HepG2 (cell line): ENCODE measurements around the gene SEC24B. TPM values are rescaled to one million over a fixed set of nuclear protein-coding genes. Genes with fewer than 3 reads are reported as not detected.

Experiments used
- ATAC-seq: fragments of 200-7000 bp; cut with Tn5 transposase; 3 replicates; pipeline ENCODE4 v1.9.1; 2020; ENCODE audit warnings: mild to moderate bottlenecking, moderate library complexity
- BruUV-seq: library from RNA; stranded (reverse); fragments of 400-500 nt; replicated peaks from 2 replicates; lab custom pipeline; 2021; lab: Mats Ljungman, UMichigan
- CTCF ChIA-PET: fragments of 300-600 bp; formaldehyde crosslinking; extraction: SDS; loops from one replicate; lab custom pipeline; 2021; ENCODE audit warnings: low total read pairs, inconsistent platforms, low intra/inter-chr PET ratio; lab: Yijun Ruan, JAX
- POLR2A ChIA-PET: fragments of 350-600 bp; sonication (Branson Sonifier 250); formaldehyde crosslinking; loops from one replicate; lab custom pipeline; 2020; ENCODE audit warnings: antibody characterized with exemption, inconsistent platforms; lab: Yijun Ruan, JAX
- DNase-seq: peaks from one replicate; pipeline ENCODE4 v3.0.0-alpha.2; 2015; ENCODE audit warnings: low spot score
- FAIRE-seq: peaks from 3 replicates; lab custom pipeline; 2011; peaks lifted over from hg19 to GRCh38; lab: Jason Lieb, UNC
- H2AFZ ChIP-seq: one replicate; pipeline ENCODE4 v1.6.1; 2011; ENCODE audit warnings: low read length, inconsistent platforms
- H3K27ac ChIP-seq: fragments of 300-600 bp; 3 replicates; pipeline ENCODE4 v1.8.0; 2011; ENCODE audit warnings: mixed run types, mild to moderate bottlenecking, mixed read lengths, low read length, inconsistent platforms; ENCODE audit not compliant: insufficient read depth; ENCODE audit errors: extremely low read length
- H3K27me3 ChIP-seq, 2 experiments: fragments of 200-600 bp in 1 of 2; 2 replicates in 1 of 2; 3 replicates in 1 of 2; pipeline versions ENCODE4 v1.6.0 to v1.8.0; 2011; ENCODE audit warnings: low read length in 2 of 2, mild to moderate bottlenecking in 2 of 2, moderate library complexity in 2 of 2, inconsistent platforms in 1 of 2; ENCODE audit not compliant: insufficient read depth in 2 of 2, control insufficient read depth in 1 of 2
- H3K36me3 ChIP-seq, 2 experiments: fragments of 200-600 bp in 1 of 2; replicated peaks in 1 of 2; 2 replicates in 1 of 2; 3 replicates in 1 of 2; pipeline versions ENCODE4 v1.5.1 to v1.8.0; 2011; ENCODE audit warnings: low read length in 2 of 2, inconsistent platforms in 1 of 2; ENCODE audit not compliant: insufficient read depth in 2 of 2, control insufficient read depth in 1 of 2
- H3K4me1 ChIP-seq: 2 replicates; pipeline ENCODE4 v1.5.1; 2012; ENCODE audit warnings: low read length, inconsistent platforms; ENCODE audit not compliant: insufficient read depth
- H3K4me2 ChIP-seq: 2 replicates; pipeline ENCODE4 v1.6.0; 2011; ENCODE audit warnings: low read depth, low read length, inconsistent platforms
- H3K4me3 ChIP-seq, 3 experiments: fragments of 200-600 bp in 1 of 3; sonication (generic), shearing (Covaris generic) in 1 of 3; replicated peaks in 1 of 3; 2 replicates each; pipeline ENCODE4 v1.5.1; 2011 to 2016; ENCODE audit warnings: low read length in 3 of 3, inconsistent platforms in 2 of 3, low read depth in 2 of 3, mild to moderate bottlenecking in 2 of 3, control low read depth in 1 of 3, mixed read lengths in 1 of 3; ENCODE audit not compliant: insufficient read depth in 1 of 3
- H3K79me2 ChIP-seq: one replicate; pipeline ENCODE4 v1.6.1; 2011; ENCODE audit warnings: low read length, inconsistent platforms; ENCODE audit not compliant: insufficient read depth
- H3K9ac ChIP-seq: 2 replicates; pipeline ENCODE4 v1.6.0; 2011; ENCODE audit warnings: mild to moderate bottlenecking, low read depth, low read length, inconsistent platforms; ENCODE audit not compliant: insufficient read depth
- H3K9me3 ChIP-seq: 2 replicates; pipeline ENCODE4 v1.5.1; 2012; ENCODE audit warnings: mild to moderate bottlenecking, low read length
- H4K20me1 ChIP-seq: 2 replicates; pipeline ENCODE4 v1.6.0; 2011; ENCODE audit warnings: inconsistent platforms, mild to moderate bottlenecking, low read length, moderate library complexity; ENCODE audit not compliant: insufficient read depth
- CERS6 ChIP-seq: sonication (generic); formaldehyde crosslinking; IDR thresholded peaks from 2 replicates; pipeline ENCODE4 v1.5.0; 2020; ENCODE audit warnings: missing genetic modification reagents
- CREB1 ChIP-seq, 2 experiments: fragments of 450-650 bp in 1 of 2; IDR thresholded peaks; 2 replicates each; pipeline ENCODE4 v1.6.1; 2016 to 2017; ENCODE audit warnings: control low read depth in 1 of 2, mild to moderate bottlenecking in 1 of 2, missing compliant biosample characterization in 1 of 2, missing genetic modification characterization in 1 of 2
- FOXJ3 ChIP-seq: sonication (generic); formaldehyde crosslinking; IDR thresholded peaks from 2 replicates; pipeline ENCODE4 v1.4.0; 2020; ENCODE audit warnings: missing genetic modification reagents, mild to moderate bottlenecking, borderline replicate concordance
- MED1 ChIP-seq: sonication (generic); formaldehyde crosslinking; IDR thresholded peaks from 2 replicates; pipeline ENCODE4 v1.4.0; 2020; ENCODE audit warnings: missing genetic modification reagents
- XBP1 ChIP-seq: sonication (generic); formaldehyde crosslinking; IDR thresholded peaks from 2 replicates; pipeline ENCODE4 v1.5.0; 2020; ENCODE audit warnings: missing genetic modification reagents
- ZIK1 ChIP-seq: sonication (generic); formaldehyde crosslinking; IDR thresholded peaks from 2 replicates; pipeline ENCODE4 v1.5.0; 2020; ENCODE audit warnings: mild to moderate bottlenecking, low read depth, missing genetic modification reagents, borderline replicate concordance
- ZNF430 ChIP-seq: sonication (generic); formaldehyde crosslinking; IDR thresholded peaks from 2 replicates; pipeline ENCODE4 v1.9.0; 2021; ENCODE audit warnings: mild to moderate bottlenecking, missing genetic modification reagents
- ZNF724P ChIP-seq: sonication (generic); formaldehyde crosslinking; IDR thresholded peaks from 2 replicates; pipeline ENCODE4 v1.8.0; 2022; ENCODE audit warnings: missing genetic modification reagents, borderline replicate concordance
- ZNF879 ChIP-seq: sonication (generic); formaldehyde crosslinking; IDR thresholded peaks from 2 replicates; pipeline ENCODE4 v1.8.1; 2023; ENCODE audit warnings: missing genetic modification reagents
- ZSCAN12 ChIP-seq: sonication (generic); formaldehyde crosslinking; IDR thresholded peaks from 2 replicates; pipeline ENCODE4 v1.9.0; 2021; ENCODE audit warnings: mild to moderate bottlenecking, missing genetic modification reagents
- whole genome bisulfite sequencing: methylation state at CpG from one replicate; pipeline ENCODE4 v1.1.6; 2017; ENCODE audit warnings: low lambda C conversion rate; 5-methylcytosine and 5-hydroxymethylcytosine counted together
- in situ Hi-C: cut with HindIII; loops from 2 replicates; pipeline ENCODE4 v1.10.0; 2017; ENCODE audit warnings: low pct_unique_long_range_greater_than_20kb; ENCODE audit not compliant: extremely low pct_ligation_motif_present
- intact Hi-C: fragments of 100-400 bp; cut with micrococcal nuclease; formaldehyde crosslinking; loops from one replicate; pipeline ENCODE4 v1.10.0; 2022; ENCODE audit not compliant: unreplicated experiment
- polyA plus RNA-seq, 8 experiments: library from polyadenylated mRNA; depleted of rRNA in 3 of 8; stranded (reverse) in 7 of 8; unstranded in 1 of 8; fragments of >200 nt; fragmentation: Illumina TruSeq in 4 of 8; extraction: Trizol in 4 of 8; gene quantifications; 2 replicates each; pipeline versions ENCODE4 v1.2.1 to v1.2.3, GENCODE V29; 2011 to 2016; ENCODE audit warnings: low read depth in 4 of 8, missing spikeins in 1 of 8, mixed read lengths in 1 of 8; ENCODE audit not compliant: insufficient read depth in 1 of 8
- total RNA-seq, 5 experiments: library from RNA; depleted of rRNA; stranded (reverse); fragments of >200 nt; fragmentation: Illumina TruSeq; extraction: Trizol; gene quantifications; 2 replicates each; pipeline ENCODE4 v1.2.3, GENCODE V29; 2016; ENCODE audit warnings: low read depth in 1 of 5
- TF ChIP-seq, protein P1 (sequence below): sonication (generic); formaldehyde crosslinking; IDR thresholded peaks from 2 replicates; pipeline ENCODE4 v1.4.0; 2020; ENCODE audit warnings: low read depth, missing genetic modification reagents
- TF ChIP-seq, protein P2 (sequence below): sonication (generic); formaldehyde crosslinking; IDR thresholded peaks from 2 replicates; pipeline ENCODE4 v1.8.0; 2022; ENCODE audit warnings: mild to moderate bottlenecking, missing genetic modification reagents, borderline replicate concordance
- TF ChIP-seq, protein P3 (sequence below): sonication (generic); formaldehyde crosslinking; IDR thresholded peaks from 2 replicates; pipeline ENCODE4 v1.5.1; 2020; ENCODE audit warnings: mild to moderate bottlenecking, missing genetic modification reagents, moderate library complexity

Gene SEC24B
- total and polyA plus RNA-seq, 2 of the 13 experiments (the other 11 are each of a cell fraction or from before 2014, with no cell fraction given): 14.6 to 39.0 TPM

DNA sequence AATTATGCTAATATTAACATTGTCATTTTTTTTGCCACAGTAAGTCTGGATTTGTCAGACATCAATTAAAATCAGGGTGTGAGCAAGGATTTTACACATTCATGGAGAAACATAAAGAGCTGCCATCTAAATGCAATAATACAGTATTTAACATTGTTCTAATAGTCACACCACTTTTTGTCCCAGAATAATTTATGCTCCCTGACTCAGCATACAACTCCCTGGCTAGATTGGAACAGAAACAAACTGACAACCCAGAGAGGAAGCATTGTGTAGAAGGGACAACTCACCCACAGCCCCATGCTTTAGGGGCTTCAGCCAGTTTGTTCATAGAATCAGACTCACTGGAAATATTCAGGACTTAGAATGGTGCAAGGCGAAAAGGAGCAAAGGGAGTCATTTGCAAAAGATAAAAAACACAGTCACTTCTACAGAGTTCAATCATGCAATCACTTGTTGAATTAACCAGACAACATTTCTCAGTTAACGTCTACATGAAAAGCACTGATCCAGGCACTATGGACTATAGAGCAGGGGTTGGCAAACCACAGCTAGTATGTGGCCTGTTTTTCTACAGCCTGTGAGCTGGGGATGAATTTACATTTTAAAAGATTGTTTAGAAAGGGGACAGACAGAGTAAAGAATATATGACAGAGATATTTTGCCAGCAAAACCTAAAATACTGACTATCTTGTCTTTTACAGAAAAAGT, 26.4 kb upstream of the SEC24B start:
- intact Hi-C loops: no loop called here
- H3K9me3 ChIP-seq: no peaks in the 10 kb centered on the region
- no peak overlapping the region for H3K4me3 ChIP-seq
- no peaks in the 10 kb centered on the region for H3K36me3 ChIP-seq
- H3K4me2 ChIP-seq: no peak overlapping the region
- WGBS: 8% methylated on average over 2 of the region's 2 CpGs
- no peaks in the 10 kb centered on the region for H3K27me3 ChIP-seq
- H2AFZ ChIP-seq: no peak overlapping the region
- ATAC-seq: no peak
- no peaks in the 10 kb centered on the region for H3K4me1 ChIP-seq
- in situ Hi-C loops: loop anchor here (10.0 to 25.0 kb wide), 2 partner anchors 572 to 720 kb away; no protein-coding TSS in a partner anchor
- CTCF ChIA-PET: interaction anchor here (2.1 kb wide), 1 partner anchor 572 kb away, joined by 14 read pairs; no protein-coding TSS in a partner anchor
- no peak for FAIRE-seq
- no peak for DNase-seq
- no peaks in the 10 kb centered on the region for H3K79me2 ChIP-seq
- no peak overlapping the region for H3K27ac ChIP-seq
- no TSS peak for BruUV-seq
- H3K9ac ChIP-seq: no peak overlapping the region
- POLR2A ChIA-PET: no interaction called here
- H4K20me1 ChIP-seq: no peaks in the 10 kb centered on the region
- TF ChIP-seq ZNF430 (CRISPR knock-in tag) (no peak), ZSCAN12 (CRISPR knock-in tag) (no peak), CERS6 (CRISPR knock-in tag) (no peak), CREB1 (IDR thresholded peaks at IDR 0.05) (no peak), CREB1 (CRISPR knock-in tag; IDR thresholded peaks at IDR 0.05) (no peak), FOXJ3 (CRISPR knock-in tag) (no peak), ZNF879 (CRISPR knock-in tag) (no peak), ZIK1 (CRISPR knock-in tag) (no peak), MED1 (no peak), ZNF724P (CRISPR knock-in tag) (no peak), XBP1 (no peak)
- TF ChIP-seq, protein P1, sequence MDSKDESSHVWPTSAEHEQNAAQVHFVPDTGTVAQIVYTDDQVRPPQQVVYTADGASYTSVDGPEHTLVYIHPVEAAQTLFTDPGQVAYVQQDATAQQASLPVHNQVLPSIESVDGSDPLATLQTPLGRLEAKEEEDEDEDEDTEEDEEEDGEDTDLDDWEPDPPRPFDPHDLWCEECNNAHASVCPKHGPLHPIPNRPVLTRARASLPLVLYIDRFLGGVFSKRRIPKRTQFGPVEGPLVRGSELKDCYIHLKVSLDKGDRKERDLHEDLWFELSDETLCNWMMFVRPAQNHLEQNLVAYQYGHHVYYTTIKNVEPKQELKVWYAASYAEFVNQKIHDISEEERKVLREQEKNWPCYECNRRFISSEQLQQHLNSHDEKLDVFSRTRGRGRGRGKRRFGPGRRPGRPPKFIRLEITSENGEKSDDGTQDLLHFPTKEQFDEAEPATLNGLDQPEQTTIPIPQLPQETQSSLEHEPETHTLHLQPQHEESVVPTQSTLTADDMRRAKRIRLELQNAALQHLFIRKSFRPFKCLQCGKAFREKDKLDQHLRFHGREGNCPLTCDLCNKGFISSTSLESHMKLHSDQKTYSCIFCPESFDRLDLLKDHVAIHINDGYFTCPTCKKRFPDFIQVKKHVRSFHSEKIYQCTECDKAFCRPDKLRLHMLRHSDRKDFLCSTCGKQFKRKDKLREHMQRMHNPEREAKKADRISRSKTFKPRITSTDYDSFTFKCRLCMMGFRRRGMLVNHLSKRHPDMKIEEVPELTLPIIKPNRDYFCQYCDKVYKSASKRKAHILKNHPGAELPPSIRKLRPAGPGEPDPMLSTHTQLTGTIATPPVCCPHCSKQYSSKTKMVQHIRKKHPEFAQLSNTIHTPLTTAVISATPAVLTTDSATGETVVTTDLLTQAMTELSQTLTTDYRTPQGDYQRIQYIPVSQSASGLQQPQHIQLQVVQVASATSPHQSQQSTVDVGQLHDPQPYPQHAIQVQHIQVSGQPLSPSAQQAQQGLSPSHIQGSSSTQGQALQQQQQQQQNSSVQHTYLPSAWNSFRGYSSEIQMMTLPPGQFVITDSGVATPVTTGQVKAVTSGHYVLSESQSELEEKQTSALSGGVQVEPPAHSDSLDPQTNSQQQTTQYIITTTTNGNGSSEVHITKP (CRISPR knock-in tag): no peak
- TF ChIP-seq, protein P2, sequence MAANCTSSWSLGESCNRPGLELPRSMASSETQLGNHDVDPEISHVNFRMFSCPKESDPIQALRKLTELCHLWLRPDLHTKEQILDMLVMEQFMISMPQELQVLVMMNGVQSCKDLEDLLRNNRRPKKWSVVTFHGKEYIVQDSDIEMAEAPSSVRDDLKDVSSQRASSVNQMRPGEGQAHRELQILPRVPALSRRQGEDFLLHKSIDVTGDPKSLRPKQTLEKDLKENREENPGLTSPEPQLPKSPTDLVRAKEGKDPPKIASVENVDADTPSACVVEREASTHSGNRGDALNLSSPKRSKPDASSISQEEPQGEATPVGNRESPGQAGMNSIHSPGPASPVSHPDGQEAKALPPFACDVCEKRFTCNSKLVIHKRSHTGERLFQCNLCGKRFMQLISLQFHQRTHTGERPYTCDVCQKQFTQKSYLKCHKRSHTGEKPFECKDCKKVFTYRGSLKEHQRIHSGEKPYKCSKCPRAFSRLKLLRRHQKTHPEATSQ: no peak
- TF ChIP-seq, protein P3, sequence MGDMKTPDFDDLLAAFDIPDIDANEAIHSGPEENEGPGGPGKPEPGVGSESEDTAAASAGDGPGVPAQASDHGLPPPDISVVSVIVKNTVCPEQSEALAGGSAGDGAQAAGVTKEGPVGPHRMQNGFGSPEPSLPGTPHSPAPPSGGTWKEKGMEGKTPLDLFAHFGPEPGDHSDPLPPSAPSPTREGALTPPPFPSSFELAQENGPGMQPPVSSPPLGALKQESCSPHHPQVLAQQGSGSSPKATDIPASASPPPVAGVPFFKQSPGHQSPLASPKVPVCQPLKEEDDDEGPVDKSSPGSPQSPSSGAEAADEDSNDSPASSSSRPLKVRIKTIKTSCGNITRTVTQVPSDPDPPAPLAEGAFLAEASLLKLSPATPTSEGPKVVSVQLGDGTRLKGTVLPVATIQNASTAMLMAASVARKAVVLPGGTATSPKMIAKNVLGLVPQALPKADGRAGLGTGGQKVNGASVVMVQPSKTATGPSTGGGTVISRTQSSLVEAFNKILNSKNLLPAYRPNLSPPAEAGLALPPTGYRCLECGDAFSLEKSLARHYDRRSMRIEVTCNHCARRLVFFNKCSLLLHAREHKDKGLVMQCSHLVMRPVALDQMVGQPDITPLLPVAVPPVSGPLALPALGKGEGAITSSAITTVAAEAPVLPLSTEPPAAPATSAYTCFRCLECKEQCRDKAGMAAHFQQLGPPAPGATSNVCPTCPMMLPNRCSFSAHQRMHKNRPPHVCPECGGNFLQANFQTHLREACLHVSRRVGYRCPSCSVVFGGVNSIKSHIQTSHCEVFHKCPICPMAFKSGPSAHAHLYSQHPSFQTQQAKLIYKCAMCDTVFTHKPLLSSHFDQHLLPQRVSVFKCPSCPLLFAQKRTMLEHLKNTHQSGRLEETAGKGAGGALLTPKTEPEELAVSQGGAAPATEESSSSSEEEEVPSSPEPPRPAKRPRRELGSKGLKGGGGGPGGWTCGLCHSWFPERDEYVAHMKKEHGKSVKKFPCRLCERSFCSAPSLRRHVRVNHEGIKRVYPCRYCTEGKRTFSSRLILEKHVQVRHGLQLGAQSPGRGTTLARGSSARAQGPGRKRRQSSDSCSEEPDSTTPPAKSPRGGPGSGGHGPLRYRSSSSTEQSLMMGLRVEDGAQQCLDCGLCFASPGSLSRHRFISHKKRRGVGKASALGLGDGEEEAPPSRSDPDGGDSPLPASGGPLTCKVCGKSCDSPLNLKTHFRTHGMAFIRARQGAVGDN (CRISPR knock-in tag): no peak
